HG03469 (cell line): ENCODE data around the gene PASK.

Source experiments
- ATAC-seq: cut with Tn5 transposase; IDR thresholded peaks from one replicate; pipeline ENCODE4 v1.9.1; 2021; ENCODE audit warnings: mild to moderate bottlenecking, moderate library complexity, moderate number of reproducible peaks; ENCODE audit not compliant: unreplicated experiment

PASK gene

DNA sequence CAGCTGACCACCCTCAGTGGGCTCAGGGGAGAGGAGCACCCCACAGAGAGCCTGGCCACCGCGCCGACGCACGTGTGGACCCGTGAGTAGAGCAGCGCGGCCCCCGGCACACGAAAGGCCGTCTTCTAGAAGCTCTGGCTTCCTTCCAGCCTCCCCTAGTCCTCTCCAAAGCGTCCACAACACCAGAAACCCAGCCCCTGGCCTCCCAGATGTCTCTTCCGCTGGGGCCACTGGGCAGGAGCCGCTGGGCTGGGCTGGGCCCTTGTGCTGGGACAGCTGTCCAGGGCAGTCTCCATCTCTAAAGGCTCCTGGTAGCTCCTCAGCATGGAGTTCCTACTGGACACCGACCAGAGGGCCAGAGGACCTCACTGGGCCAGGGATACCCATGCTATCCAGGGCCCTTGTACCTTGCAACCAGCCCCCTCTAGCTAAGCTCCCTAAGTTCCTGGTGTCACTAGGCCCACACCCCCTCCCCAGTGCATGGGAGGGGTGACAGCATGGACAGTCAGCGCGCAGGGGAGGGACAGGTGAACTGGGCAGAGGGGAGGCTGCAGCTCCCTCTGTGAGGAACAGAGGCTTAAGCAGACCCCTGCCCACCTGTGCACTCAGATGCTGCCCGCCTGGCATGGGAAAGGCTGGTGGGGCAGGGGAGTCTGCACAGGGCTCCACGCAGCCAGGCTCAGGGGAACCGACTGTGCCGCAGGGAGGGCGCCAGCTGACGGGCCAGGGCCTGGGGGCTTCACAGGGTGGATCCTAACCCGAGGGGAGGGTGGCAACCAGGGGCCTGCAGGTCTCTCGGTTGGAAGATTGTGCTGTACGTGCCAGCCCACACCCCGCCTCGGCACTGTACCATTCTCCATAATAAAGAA, 80.1 kb downstream of the PASK start:
- ATAC-seq: no peak

- no peak for ATAC-seq
Measured at GRCh38 chr2:241068136-241068941, 80.9 kb downstream of the PASK start.

- ATAC-seq: no peak
Measured at GRCh38 chr2:241067501-241068135, 81.7 kb downstream of the PASK start.

DNA sequence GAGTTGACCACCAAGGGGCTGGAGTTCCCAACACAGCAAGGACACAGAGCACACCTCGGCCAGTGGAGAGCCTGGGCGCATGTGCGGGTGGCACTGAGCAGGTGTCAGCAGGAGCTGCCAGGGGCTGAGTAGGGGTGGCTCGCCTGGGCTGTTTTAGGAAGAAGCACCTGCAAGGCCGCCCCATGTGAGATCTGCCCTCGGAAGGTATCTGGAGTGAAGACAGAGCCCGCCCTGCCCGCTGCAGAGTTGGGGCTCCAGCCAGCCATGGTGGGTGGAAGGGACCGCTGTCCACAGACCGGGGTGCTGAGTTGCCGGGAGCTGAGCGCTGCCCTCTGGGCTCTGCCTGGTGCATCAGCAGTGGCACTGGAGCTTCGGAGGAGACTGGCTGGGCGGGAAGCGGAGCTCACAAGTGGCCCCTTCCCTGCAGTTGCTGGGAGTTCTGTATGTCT, 82.4 kb downstream of the PASK start:
- ATAC-seq: no peak

- ATAC-seq: no peak
Measured at GRCh38 chr2:241066171-241066892, 82.9 kb downstream of the PASK start.

DNA sequence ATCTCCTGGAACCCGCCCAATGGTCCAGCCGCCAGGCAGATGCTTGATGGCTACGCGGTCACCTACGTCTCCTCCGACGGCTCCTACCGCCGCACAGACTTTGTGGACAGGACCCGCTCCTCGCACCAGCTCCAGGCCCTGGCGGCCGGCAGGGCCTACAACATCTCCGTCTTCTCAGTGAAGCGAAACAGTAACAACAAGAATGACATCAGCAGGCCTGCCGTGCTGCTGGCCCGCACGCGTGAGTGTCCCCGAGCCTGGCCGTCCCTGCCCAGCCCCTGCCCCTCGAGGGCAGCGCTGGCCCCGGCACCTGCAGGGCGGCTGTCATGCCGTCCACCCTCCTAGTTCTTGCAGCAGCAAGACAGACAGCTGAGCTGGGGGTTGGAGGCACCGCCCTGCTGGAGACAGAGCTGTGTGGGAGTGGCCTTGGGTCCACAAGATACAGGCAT, 83.9 kb downstream of the PASK start:
- no peak for ATAC-seq

- ATAC-seq: no peak
Measured at GRCh38 chr2:241064802-241065354, 84.4 kb downstream of the PASK start.

GRCh38 chr2:241064008-241064801, 85.1 kb downstream of the PASK start:
- ATAC-seq: no peak

DNA sequence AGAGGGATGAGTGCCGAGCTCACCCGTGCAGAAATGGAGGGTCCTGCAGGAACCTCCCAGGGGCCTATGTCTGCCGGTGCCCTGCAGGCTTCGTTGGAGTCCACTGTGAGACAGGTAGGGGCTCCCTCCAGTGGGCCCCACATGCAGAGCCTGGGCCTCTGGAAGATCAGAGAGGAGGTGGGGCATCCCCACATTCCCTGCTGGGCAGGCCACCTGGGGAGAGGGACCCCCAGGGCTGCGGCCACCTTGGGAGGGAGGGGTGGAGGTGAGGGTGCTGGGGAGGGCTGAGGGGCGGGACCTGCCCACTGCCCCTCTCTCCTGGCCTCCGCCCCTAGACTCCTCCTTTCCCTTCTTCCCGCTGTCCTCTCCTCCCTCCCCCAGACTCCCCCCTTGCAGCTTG, 85.7 kb downstream of the PASK start:
- ATAC-seq: no peak

- no peak for ATAC-seq
Measured at GRCh38 chr2:241063093-241063551, 86.2 kb downstream of the PASK start.

GRCh38 chr2:241062389-241063092, 86.7 kb downstream of the PASK start:
- ATAC-seq: no peak

GRCh38 chr2:241061275-241061674, 88.0 kb downstream of the PASK start:
- no peak for ATAC-seq
